CD4-positive, alpha-beta T cell (primary cell): ENCODE data around the gene PITRM1. TPM values are rescaled to one million over a fixed set of nuclear protein-coding genes. Genes with fewer than 3 reads are reported as not detected.

ENCODE experiments used
- ATAC-seq: fragments of 200-7000 bp; cut with Tn5 transposase; one replicate; pipeline ENCODE4 v1.10.0; 2022; ENCODE audit warnings: mild to moderate bottlenecking; ENCODE audit not compliant: poor library complexity
- CTCF ChIA-PET: fragments of 350-600 bp; sonication (Branson Sonifier 250); formaldehyde crosslinking; loops from one replicate; lab custom pipeline; 2021; ENCODE audit warnings: antibody characterized with exemption, inconsistent platforms; lab: Charles Lee
- POLR2A ChIA-PET: fragments of 350-600 bp; sonication (Branson Sonifier 250); formaldehyde crosslinking; loops from one replicate; lab custom pipeline; 2021; ENCODE audit warnings: antibody characterized with exemption, inconsistent platforms; lab: Charles Lee
- DNase-seq, 14 experiments: peaks; one replicate each; pipeline ENCODE4 v3.0.0-alpha.2; 2013 to 2020; ENCODE audit warnings: mixed read lengths in 2 of 14
- H3K27ac ChIP-seq, 2 donors: one replicate each; pipeline versions ENCODE4 v1.5.1 to v1.7.0; 2013; ENCODE audit warnings: low read length in 2 of 2, low read depth in 1 of 2, mild to moderate bottlenecking in 1 of 2
- H3K27me3 ChIP-seq, 2 experiments: 1 replicate in 1 of 2; 2 replicates in 1 of 2; pipeline versions ENCODE4 v1.6.1 to v1.7.0; 2013; ENCODE audit warnings: low read length in 2 of 2, control low read depth in 1 of 2, mild to moderate bottlenecking in 1 of 2, moderate library complexity in 1 of 2; ENCODE audit not compliant: insufficient read depth in 2 of 2, control insufficient read depth in 1 of 2
- H3K36me3 ChIP-seq: one replicate; pipeline ENCODE4 v1.6.1; 2013; ENCODE audit warnings: low read length, control low read depth; ENCODE audit not compliant: insufficient read depth
- H3K4me1 ChIP-seq: one replicate; pipeline ENCODE4 v1.6.1; 2013; ENCODE audit warnings: low read length, control low read depth; ENCODE audit not compliant: insufficient read depth
- H3K4me3 ChIP-seq: one replicate; pipeline ENCODE4 v1.5.1; 2013; ENCODE audit warnings: mild to moderate bottlenecking, low read length, moderate library complexity
- H3K9me3 ChIP-seq, 2 experiments: 1 replicate in 1 of 2; 2 replicates in 1 of 2; pipeline versions ENCODE4 v1.6.1 to v1.7.0; 2013; ENCODE audit warnings: low read length in 2 of 2, mild to moderate bottlenecking in 2 of 2, control low read depth in 1 of 2, moderate library complexity in 1 of 2; ENCODE audit not compliant: control insufficient read depth in 1 of 2, insufficient read depth in 1 of 2
- H3K27ac Mint-ChIP-seq: one replicate; pipeline ENCODE4 v1.8.0; 2020; ENCODE audit warnings: mixed read lengths
- H3K27me3 Mint-ChIP-seq: one replicate; pipeline ENCODE4 v1.8.0; 2021; ENCODE audit warnings: mixed read lengths
- H3K36me3 Mint-ChIP-seq: one replicate; pipeline ENCODE4 v1.8.0; 2021; ENCODE audit warnings: low read depth, mixed read lengths
- H3K4me1 Mint-ChIP-seq: one replicate; pipeline ENCODE4 v1.8.0; 2021; ENCODE audit warnings: low read depth, mixed read lengths
- H3K4me3 Mint-ChIP-seq: one replicate; pipeline ENCODE4 v1.8.0; 2020; ENCODE audit warnings: mild to moderate bottlenecking, mixed read lengths
- H3K9me3 Mint-ChIP-seq: one replicate; pipeline ENCODE4 v1.8.0; 2020; ENCODE audit warnings: mixed read lengths
- intact Hi-C, 2 experiments: fragments of 100-400 bp; cut with DNase I in 1 of 2; cut with micrococcal nuclease in 1 of 2; formaldehyde crosslinking; loops; one replicate each; pipeline versions ENCODE4 v1.15.1 to v1.9.0; 2023 to 2025; cut with DNase I, micrococcal nuclease
- total RNA-seq, 174 experiments: library from RNA in 2 of 174; stranded (reverse) in 2 of 174; gene quantifications; one replicate each; pipeline ENCODE4 v1.2.3 and lab custom pipeline; 2021 to 2026
- TF ChIP-seq, protein P1 (sequence below): fragments of 200-600 bp; IDR thresholded peaks from one replicate; pipeline ENCODE4 v1.8.0; 2022; ENCODE audit warnings: antibody characterized with exemption, mild to moderate bottlenecking

The PITRM1 gene
- total RNA-seq, 2 experiments from 2014 or later: 76.7 to 77.8 TPM

DNA sequence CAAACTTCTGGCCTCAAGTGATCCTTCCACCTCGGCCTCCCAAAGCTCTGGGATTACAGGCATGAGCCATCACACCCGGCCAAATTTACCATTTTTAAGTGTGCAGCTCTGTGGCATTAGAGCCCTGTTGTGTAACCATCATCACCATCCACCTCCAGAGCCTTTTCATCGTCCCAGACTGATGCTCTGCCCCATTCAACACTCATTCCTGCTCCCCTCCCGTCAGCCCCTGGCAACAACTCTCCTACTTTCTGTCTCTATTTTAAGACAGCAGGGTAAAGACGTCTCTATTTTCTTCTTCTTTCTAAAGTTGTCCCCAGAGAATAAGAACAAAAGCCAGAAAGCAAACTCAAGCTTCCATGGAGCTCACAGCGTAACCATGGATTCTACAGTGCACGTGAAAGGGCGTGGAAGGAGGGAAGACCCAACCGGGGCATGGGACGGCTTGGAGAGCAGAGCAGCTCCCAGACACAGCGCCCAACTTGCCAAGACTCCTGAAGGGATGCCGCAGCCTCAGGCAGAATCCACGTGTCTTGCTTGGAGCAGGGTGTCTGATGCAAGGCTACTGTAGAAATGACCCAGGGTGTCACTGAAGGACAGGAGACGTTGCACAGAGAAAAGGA is 42.7 kb upstream of the PITRM1 start:
- no peak overlapping the region for H3K4me3 ChIP-seq
- H3K9me3 ChIP-seq: no peaks in the 10 kb centered on the region
- TF ChIP-seq, protein P1, sequence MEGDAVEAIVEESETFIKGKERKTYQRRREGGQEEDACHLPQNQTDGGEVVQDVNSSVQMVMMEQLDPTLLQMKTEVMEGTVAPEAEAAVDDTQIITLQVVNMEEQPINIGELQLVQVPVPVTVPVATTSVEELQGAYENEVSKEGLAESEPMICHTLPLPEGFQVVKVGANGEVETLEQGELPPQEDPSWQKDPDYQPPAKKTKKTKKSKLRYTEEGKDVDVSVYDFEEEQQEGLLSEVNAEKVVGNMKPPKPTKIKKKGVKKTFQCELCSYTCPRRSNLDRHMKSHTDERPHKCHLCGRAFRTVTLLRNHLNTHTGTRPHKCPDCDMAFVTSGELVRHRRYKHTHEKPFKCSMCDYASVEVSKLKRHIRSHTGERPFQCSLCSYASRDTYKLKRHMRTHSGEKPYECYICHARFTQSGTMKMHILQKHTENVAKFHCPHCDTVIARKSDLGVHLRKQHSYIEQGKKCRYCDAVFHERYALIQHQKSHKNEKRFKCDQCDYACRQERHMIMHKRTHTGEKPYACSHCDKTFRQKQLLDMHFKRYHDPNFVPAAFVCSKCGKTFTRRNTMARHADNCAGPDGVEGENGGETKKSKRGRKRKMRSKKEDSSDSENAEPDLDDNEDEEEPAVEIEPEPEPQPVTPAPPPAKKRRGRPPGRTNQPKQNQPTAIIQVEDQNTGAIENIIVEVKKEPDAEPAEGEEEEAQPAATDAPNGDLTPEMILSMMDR: no peak
- H3K27ac Mint-ChIP-seq: no peak overlapping the region
- H3K36me3 Mint-ChIP-seq: no peaks in the 10 kb centered on the region
- intact Hi-C loops: no loop called here
- H3K4me1 Mint-ChIP-seq: no peaks in the 10 kb centered on the region
- H3K27ac ChIP-seq: no peak overlapping the region
- CTCF ChIA-PET: no interaction called here
- H3K27me3 ChIP-seq: no peaks in the 10 kb centered on the region
- no peak overlapping the region for H3K4me3 Mint-ChIP-seq
- POLR2A ChIA-PET: no interaction called here
- peaks cover 2% of the 10 kb centered on the region for H3K27me3 Mint-ChIP-seq
- H3K9me3 Mint-ChIP-seq: no peaks in the 10 kb centered on the region
- DNase-seq: no peak
- no peak for ATAC-seq
- no peaks in the 10 kb centered on the region for H3K36me3 ChIP-seq
- H3K4me1 ChIP-seq: no peaks in the 10 kb centered on the region

DNA sequence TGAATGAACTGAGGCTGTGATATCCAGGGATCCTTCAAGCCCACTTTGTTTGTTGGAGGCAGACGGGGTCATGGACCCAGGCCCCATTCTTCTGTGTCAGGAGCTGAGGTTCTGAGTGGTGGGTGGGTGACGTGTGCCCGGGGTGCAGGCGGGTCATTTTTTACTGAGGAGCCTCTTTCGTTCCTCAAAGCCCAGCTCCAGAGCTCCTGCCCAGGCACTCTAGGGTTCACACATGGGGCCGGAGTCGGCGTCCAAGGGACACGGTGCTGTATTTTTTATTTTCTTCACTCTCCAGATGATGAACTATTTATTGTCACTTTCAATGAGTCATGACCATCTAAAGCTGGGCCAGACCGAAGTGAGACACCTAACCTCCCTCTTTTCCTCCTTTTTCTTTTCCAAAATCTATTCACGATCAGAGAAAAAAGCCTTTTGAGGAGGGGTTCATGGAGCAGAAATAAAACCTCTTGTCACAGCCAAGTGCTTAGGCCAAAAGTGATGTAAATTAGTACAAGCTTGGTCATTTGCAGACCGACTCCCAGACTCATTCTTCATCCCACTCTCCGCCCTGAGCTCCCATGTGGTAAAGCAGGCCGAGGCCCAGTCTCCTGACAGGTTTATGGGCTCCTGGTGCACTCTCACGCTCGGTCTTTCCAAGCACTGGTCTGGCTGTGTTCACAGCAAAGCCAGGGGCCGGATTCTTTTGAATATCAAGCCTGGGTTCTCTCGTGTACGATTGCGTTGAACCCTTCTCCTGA is 41.4 kb upstream of the PITRM1 start:
- Mint-ChIP-seq H3K27me3 (peaks cover 12% of the 10 kb centered on the region), H3K9me3 (no peaks in the 10 kb centered on the region), H3K36me3 (no peaks in the 10 kb centered on the region), H3K27ac (no peak overlapping the region), H3K4me1 (no peaks in the 10 kb centered on the region), H3K4me3 (no peak overlapping the region)
- no peak for ATAC-seq
- H3K36me3 ChIP-seq: no peaks in the 10 kb centered on the region
- TF ChIP-seq, protein P1: no peak
- ChIA-PET CTCF (interaction anchor here (0.6 kb wide), 1 partner anchor 1487 kb away, joined by 4 read pairs; no protein-coding TSS in a partner anchor), POLR2A (no interaction called here)
- no peaks in the 10 kb centered on the region for H3K4me1 ChIP-seq
- DNase-seq: no peak
- H3K27me3 ChIP-seq: no peaks in the 10 kb centered on the region
- no peak overlapping the region for H3K27ac ChIP-seq
- no peaks in the 10 kb centered on the region for H3K9me3 ChIP-seq
- intact Hi-C loops: no loop called here
- H3K4me3 ChIP-seq: no peak overlapping the region

DNA sequence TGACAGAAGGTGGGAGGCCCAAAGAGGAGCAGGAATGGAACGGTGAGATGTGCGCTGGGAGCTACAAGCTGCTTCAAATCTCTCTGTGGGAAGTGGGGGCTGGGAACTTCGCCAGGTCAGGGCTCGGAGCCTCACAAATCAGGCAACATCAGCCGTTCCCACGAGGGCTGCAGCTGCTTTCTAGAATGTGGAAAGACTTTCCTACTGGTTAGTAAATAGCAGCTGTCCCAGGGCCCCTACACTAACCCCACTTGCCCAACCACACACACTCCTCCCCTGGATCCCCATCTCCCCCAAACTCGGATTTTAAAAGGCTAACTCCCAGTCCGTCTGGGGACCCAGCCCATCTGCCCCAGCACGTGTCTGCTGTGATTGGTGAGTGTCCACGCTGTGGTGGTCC is 40.6 kb upstream of the PITRM1 start:
- Mint-ChIP-seq H3K27me3 (peaks cover 12% of the 10 kb centered on the region), H3K4me1 (no peaks in the 10 kb centered on the region), H3K36me3 (no peaks in the 10 kb centered on the region), H3K27ac (no peak overlapping the region), H3K9me3 (no peaks in the 10 kb centered on the region), H3K4me3 (no peak overlapping the region)
- no peak for DNase-seq
- no peak for ATAC-seq
- Histone ChIP-seq H3K9me3 (no peaks in the 10 kb centered on the region), H3K4me1 (no peaks in the 10 kb centered on the region), H3K27ac (no peak overlapping the region), H3K36me3 (no peaks in the 10 kb centered on the region), H3K4me3 (no peak overlapping the region), H3K27me3 (no peaks in the 10 kb centered on the region)
- TF ChIP-seq, protein P1: no peak
- ChIA-PET CTCF (no interaction called here), POLR2A (no interaction called here)
- intact Hi-C loops: no loop called here
